Tibial nerve (tissue), 4 donors: ENCODE measurements around the gene ZFAND2B. TPM values are rescaled to one million over a fixed set of nuclear protein-coding genes. Genes with fewer than 3 reads are reported as not detected.

Experiments
- DNase-seq, 2 donors: peaks; one replicate each; pipeline ENCODE4 v3.0.0-alpha.2; 2019; ENCODE audit warnings: low spot score in 2 of 2
- H3K27ac ChIP-seq, 4 donors: fragments of 200-600 bp; sonication (generic) in 3 of 4; one replicate each; pipeline ENCODE4 v1.5.1; 2017 to 2019; ENCODE audit warnings: mild to moderate bottlenecking in 1 of 4
- H3K27me3 ChIP-seq, 2 donors: fragments of 200-600 bp; sonication (generic) in 1 of 2; one replicate each; pipeline versions ENCODE4 v1.5.1 to v1.6.0; 2017 to 2019
- H3K36me3 ChIP-seq, 3 donors: fragments of 200-600 bp; sonication (generic); one replicate each; pipeline ENCODE4 v1.5.1; 2018 to 2019
- H3K4me1 ChIP-seq, 4 donors: fragments of 200-600 bp; sonication (generic) in 3 of 4; one replicate each; pipeline ENCODE4 v1.5.1; 2017 to 2019
- H3K4me3 ChIP-seq, 4 donors: fragments of 200-600 bp; sonication (generic) in 3 of 4; one replicate each; pipeline ENCODE4 v1.5.1; 2017 to 2019; ENCODE audit warnings: mild to moderate bottlenecking in 1 of 4, moderate library complexity in 1 of 4
- H3K9me3 ChIP-seq, 4 donors: fragments of 200-600 bp; sonication (generic) in 3 of 4; one replicate each; pipeline ENCODE4 v1.5.1; 2017 to 2019
- EP300 ChIP-seq, 2 donors: sonication (generic); formaldehyde crosslinking; IDR thresholded peaks; one replicate each; pipeline ENCODE4 v1.6.1; 2017; ENCODE audit warnings: antibody characterized with exemption in 2 of 2, mild to moderate bottlenecking in 1 of 2
- POLR2A ChIP-seq, 2 donors: fragments of 450-650 bp; IDR thresholded peaks; one replicate each; pipeline ENCODE4 v1.6.1; 2017; ENCODE audit warnings: antibody characterized with exemption in 2 of 2, mild to moderate bottlenecking in 2 of 2, moderate library complexity in 2 of 2
- WGBS, 2 donors: methylation state at CpG; one replicate each; pipeline ENCODE4 v1.1.5; 2018; 5-methylcytosine and 5-hydroxymethylcytosine counted together
- total RNA-seq, 4 donors: library from RNA; depleted of rRNA; stranded (reverse); fragments of >200 nt; gene quantifications; one replicate each; pipeline ENCODE4 v1.1.0, GENCODE V29; 2016
- TF ChIP-seq, protein P1 (sequence below), 5 experiments: fragments of 200-600 bp in 3 of 5; fragments of 450-650 bp in 2 of 5; sonication (generic) in 3 of 5; IDR thresholded peaks; one replicate each; pipeline ENCODE4 v1.5.1; 2016 to 2019; ENCODE audit warnings: antibody characterized with exemption in 5 of 5, mild to moderate bottlenecking in 3 of 5, moderate library complexity in 2 of 5

Gene ZFAND2B
- total RNA-seq, 4 donors from 2014 or later, result 30.3 to 58.8 (median 50.5) TPM

DNA sequence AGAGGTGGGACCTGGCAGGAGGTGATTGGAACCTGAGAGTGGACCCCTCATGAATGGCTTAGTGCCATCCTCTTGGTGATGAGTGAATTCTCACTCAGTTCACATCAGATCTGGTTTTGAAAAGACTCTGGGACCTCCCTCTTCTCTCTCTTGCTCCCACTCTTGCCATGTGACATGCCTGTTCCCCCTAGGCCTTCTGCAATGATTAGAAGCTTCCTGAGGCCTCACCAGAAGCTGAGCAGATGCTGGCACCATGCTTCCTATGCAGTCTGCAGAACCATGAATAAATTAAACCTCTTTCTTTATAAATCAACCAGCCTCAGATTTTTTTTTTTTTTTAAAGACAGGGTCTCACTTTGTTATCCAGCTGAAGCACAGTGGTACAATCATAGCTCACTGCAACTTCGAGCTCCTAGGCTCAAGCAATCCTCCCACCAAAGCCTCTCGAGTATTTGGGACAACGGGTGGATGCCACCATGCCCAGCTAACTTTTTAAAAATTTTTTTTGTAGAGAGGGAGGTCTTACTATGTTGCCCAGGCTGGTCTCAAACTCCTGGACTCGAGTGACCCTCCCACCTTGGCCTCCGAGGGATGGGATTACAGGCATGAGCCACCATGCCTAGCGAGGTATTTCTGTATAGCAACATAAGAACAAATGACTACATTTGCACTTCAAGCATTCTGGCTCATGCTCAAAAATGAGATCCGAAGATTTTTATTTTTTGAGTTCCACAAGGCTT is 2.0 kb upstream of the ZFAND2B start:
- Histone ChIP-seq H3K36me3 (peaks cover 0 to 18% (median 9%) of the 10 kb centered on the region in 3 donors), H3K27me3 (peaks cover 0 to 3% of the 10 kb centered on the region in 2 donors), H3K4me1 (peaks cover 0 to 27% (median 12%) of the 10 kb centered on the region in 4 donors), H3K9me3 (no peaks in the 10 kb centered on the region), H3K27ac (no peak overlapping the region), H3K4me3 (no peak overlapping the region)
- peak in 1 of 2 donors; percentile 1 for DNase-seq
- WGBS, 2 donors, result 86 to 89% methylated on average over 7 of the region's 7 CpGs
- TF ChIP-seq, protein P1, sequence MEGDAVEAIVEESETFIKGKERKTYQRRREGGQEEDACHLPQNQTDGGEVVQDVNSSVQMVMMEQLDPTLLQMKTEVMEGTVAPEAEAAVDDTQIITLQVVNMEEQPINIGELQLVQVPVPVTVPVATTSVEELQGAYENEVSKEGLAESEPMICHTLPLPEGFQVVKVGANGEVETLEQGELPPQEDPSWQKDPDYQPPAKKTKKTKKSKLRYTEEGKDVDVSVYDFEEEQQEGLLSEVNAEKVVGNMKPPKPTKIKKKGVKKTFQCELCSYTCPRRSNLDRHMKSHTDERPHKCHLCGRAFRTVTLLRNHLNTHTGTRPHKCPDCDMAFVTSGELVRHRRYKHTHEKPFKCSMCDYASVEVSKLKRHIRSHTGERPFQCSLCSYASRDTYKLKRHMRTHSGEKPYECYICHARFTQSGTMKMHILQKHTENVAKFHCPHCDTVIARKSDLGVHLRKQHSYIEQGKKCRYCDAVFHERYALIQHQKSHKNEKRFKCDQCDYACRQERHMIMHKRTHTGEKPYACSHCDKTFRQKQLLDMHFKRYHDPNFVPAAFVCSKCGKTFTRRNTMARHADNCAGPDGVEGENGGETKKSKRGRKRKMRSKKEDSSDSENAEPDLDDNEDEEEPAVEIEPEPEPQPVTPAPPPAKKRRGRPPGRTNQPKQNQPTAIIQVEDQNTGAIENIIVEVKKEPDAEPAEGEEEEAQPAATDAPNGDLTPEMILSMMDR (IDR thresholded peaks at IDR 0.05), result no peak
- TF ChIP-seq EP300 (IDR thresholded peaks at IDR 0.05) (no peak), POLR2A (IDR thresholded peaks at IDR 0.05) (no peak)

DNA sequence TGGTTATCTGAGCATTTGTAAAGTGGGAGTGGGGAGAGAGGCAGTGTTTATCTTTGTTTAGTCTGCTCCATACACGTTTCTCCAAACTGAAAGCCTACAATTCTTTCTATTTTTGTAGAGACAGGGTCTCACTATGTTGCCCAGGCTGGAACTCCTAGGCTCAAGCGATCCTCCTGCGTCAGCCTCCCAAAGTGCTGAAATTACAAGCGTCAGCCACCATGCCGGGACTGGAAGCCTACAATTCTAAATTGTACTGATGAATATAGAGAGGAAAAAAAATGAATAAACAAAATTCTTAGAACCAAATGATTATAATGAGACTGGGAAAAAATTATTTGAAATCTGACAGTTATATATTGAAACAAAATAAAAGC is 1.4 kb upstream of the ZFAND2B start:
- no peak for DNase-seq
- Histone ChIP-seq H3K9me3 (no peaks in the 10 kb centered on the region), H3K27me3 (no peaks in the 10 kb centered on the region), H3K36me3 (peaks cover 0 to 23% (median 9%) of the 10 kb centered on the region in 3 donors), H3K4me1 (peaks cover 0 to 27% (median 12%) of the 10 kb centered on the region in 4 donors), H3K27ac (no peak overlapping the region), H3K4me3 (no peak overlapping the region)
- TF ChIP-seq POLR2A (IDR thresholded peaks at IDR 0.05), result no peak
- TF ChIP-seq EP300 (IDR thresholded peaks at IDR 0.05), result no peak
- TF ChIP-seq, protein P1 (IDR thresholded peaks at IDR 0.05), result no peak
- WGBS, 2 donors, result 82 to 85% methylated on average over 5 of the region's 5 CpGs

DNA sequence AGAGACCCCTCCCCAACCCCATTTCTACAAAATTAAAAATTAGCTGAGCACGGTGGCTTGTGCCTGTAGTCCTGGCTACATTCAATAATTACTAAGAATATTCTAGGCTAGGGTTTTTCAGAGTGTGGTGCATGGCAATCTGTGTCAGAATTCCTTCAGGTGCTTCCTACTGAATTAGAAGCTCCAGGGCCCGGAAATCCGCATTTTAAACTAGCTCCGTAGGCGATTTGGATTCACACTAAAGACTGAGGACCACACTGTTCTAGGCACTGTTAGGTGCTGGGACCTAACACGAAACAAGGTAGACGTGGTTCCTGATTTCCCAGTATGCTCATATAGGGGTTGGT is 628 bp upstream of the ZFAND2B start:
- Histone ChIP-seq H3K4me3 (peak overlapping the region; percentile 68 to 82 (median 76)), H3K36me3 (peaks cover 0 to 31% (median 9%) of the 10 kb centered on the region in 3 donors), H3K9me3 (no peaks in the 10 kb centered on the region), H3K27me3 (no peaks in the 10 kb centered on the region), H3K4me1 (peaks cover 0 to 23% (median 12%) of the 10 kb centered on the region in 4 donors), H3K27ac (peak overlapping the region; percentile 97 to 99 (median 98))
- no peak for TF ChIP-seq POLR2A (IDR thresholded peaks at IDR 0.05)
- TF ChIP-seq EP300 (IDR thresholded peaks at IDR 0.05), result no peak
- TF ChIP-seq, protein P1 (IDR thresholded peaks at IDR 0.05), result no peak
- 18 to 28% methylated on average over 7 of the region's 7 CpGs for WGBS, 2 donors
- DNase-seq, result no peak

DNA sequence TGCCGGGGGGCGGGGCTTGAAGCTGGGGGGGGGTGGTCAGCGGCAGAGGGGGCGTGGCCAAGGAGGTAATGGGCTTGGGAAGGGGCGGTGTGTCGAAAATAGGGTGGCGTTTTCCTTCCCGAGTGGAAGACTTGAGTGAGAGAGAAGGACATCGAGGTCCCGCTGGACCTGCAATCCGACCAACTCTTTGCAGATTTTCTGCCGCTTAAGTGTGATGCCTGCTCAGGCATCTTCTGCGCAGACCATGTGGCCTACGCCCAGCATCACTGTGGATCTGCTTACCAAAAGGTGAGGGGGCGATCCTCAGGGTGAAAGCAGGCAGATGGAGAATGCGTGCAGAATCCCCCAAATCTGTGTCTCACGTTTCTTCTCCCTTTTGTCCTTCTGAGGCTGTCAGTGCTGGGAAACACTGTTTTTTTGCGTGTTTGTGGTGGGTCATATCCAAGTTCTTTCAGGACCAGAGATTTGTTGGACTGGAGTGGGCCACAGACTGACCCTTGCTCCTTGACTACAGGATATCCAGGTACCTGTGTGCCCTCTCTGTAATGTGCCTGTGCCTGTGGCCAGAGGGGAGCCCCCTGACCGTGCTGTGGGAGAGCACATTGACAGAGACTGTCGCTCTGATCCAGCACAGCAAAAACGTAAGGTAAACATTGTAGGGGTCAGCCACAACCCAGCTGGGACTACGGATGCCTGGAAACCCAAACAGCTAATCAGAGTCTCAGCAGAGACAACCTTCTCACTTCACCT is 727 bp downstream of the ZFAND2B start:
- Histone ChIP-seq H3K4me1 (peaks cover 0 to 23% (median 12%) of the 10 kb centered on the region in 4 donors), H3K36me3 (peaks cover 0 to 43% (median 9%) of the 10 kb centered on the region in 3 donors), H3K4me3 (peak overlapping the region; percentile 68 to 82 (median 76)), H3K27ac (peak overlapping the region; percentile 97 to 99 (median 98)), H3K9me3 (no peaks in the 10 kb centered on the region), H3K27me3 (no peaks in the 10 kb centered on the region)
- TF ChIP-seq, protein P1 (IDR thresholded peaks at IDR 0.05), result no peak
- TF ChIP-seq EP300 (IDR thresholded peaks at IDR 0.05) (no peak), POLR2A (IDR thresholded peaks at IDR 0.05) (no peak)
- WGBS, 2 donors, result 15 to 18% methylated on average over 19 to 22 of the region's 22 CpGs
- DNase-seq, result peak in 1 of 2 donors; percentile 78
